SIG-M5 treated with dmso at 0.1 percent for 504 hours (cell line): ENCODE measurements around the gene HYAL2.
"Not testable (repeated sequence)": the region's sequence is repeated elsewhere in the genome, so short reads cannot be mapped to it uniquely, and the experiment has no call there.

Experiments
- DNase-seq: peaks from one replicate; lab custom pipeline; 2025; ENCODE audit not compliant: unreplicated experiment; lab: John Stamatoyannopoulos, UW

Gene HYAL2

DNA sequence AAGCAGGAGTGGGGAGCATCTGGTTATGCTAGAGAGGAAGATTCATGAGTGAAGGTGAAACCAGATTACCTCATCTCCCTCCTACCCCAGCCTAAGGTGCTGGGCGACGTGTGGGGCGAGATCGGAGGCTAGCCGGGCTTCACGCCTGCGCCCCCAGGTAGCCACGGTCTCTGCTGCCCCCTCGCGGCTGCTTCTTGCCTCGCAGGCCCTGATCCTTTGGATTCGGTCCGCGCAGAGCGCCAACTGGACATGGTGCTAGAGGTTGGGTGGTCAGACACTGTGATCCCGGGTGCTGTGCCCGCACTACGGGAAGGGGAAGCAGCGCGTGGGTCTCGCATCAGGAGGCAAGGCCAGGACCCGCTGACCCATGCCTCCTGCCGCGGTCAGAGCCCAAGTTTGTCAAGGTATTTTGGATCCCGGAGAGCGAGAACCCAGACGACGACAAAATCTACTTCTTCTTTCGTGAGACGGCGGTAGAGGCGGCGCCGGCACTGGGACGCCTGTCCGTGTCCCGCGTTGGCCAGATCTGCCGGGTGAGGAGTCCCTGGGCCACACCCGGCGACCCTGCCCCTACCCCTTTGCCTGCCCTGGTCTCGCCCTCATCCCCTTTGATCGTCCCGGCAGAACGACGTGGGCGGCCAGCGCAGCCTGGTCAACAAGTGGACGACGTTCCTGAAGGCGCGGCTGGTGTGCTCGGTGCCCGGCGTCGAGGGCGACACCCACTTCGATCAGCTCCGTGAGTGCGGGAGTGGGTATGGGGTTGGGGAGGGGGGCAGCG is 49.4 kb downstream of the HYAL2 start:
- peak; percentile 67 for DNase-seq

DNA sequence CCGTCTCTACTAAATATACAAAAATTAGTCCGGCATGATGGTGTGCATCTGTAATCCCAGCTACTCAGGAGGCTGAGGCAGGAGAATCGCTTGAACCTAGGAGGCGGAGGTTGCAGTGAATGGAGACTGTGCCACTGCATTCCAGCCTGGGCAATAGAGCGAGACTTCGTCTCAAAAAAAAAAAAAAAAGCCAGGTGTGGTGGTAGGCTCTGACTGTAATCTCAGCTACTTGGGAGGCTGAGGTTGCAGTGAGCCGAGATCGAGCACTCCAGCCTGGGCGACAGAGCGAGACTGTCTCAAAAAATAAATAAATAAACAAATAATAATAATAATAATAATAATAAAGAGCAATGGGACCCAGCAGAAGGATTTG is 50.0 kb downstream of the HYAL2 start:
- not testable (repeated sequence) for DNase-seq

DNA sequence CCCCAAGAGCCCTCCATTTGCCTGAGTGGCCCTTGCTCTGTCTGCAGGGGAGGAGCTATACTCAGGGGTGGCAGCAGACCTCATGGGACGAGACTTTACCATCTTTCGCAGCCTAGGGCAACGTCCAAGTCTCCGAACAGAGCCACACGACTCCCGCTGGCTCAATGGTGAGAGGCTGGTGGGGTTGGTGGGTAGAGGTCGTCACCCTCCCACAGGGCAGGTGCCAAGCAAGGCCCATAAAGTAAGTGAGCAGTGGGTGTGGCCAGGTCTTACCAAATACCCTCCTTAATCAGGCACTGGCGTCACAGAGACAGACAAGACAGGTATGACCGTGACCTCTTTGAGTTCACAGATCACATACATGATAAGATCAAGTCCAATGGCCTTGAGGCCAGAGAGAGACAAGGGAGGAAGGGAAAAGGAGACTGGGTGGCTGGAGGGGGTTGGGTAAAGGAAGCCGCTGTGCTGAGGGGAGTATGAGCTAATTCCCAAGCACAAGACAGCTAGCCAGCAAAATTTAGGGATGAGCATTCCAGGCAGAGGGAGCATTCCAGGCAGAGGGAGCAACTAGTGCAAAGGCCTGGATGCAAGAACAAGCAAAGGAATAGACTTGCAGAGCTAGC is 51.1 kb downstream of the HYAL2 start:
- DNase-seq, result no peak

DNA sequence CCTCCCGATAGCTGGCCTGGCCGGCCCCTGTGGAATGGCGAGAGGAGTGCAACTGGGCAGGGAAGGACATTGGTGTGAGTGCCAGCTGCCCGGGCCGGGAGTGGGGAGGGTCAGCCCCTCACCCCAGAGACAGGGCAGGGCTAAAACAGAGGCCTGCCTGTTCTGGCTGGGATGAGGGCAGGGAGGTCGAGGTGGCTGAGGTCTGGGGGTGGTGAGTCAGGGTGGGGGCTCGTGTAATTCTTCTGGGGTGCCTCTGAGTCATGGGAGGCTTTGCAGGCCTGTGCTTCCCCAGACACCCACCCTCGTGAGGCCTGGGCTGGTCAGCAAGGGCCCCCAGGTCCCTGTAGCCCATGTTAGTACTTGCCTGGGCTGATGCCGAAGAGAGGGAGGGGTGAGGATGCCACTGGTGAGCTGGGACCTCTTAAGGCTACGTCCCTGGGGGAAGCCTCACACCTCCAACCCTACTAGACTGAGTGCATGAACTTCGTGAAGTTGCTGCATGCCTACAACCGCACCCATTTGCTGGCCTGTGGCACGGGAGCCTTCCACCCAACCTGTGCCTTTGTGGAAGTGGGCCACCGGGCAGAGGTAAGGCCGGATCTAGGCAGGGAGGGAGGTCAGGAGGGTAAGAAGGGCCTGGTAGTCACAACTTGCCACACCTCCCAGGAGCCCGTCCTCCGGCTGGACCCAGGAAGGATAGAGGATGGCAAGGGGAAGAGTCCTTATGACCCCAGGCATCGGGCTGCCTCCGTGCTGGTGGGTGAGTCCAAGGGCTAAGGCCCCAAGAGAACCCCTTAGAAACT is 51.9 kb downstream of the HYAL2 start:
- no peak for DNase-seq

DNA sequence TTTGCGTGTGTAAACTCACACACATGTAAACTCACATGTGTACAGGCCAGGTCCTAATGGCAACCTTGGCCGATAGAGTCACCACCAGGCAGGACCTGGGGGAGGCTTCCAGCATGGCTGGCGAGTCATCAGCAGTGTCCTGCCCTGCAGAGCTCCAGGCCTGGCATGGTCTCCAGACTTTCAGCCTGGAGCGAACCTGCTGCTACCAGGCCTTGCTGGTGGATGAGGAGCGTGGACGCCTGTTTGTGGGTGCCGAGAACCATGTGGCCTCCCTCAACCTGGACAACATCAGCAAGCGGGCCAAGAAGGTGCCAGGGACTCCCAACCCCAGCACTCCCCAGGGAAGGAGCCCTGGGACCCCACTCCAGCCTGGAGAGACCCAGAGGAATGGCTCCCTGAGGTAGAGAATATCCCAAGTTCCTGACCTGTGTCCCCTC is 52.5 kb downstream of the HYAL2 start:
- DNase-seq, result no peak

DNA sequence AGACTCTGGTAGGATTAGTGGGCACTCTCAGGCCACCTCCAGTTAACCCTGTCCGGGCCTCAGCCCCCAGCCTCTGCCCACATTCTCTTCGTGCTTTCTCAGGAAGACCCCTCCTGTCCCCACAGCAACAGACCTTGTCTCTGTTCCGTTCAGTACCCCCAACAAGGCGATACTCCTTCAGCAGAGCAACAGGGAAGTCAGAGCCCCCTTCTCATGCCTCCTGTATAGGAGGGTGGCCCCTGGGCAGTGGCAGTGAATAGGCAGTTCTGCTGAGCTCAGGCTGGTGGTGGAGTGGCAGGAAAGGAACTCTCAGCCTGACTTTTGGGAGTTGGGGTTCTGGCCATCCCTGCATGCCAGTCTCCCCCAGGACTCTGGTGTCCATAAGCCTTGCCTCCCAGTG is 53.1 kb downstream of the HYAL2 start:
- DNase-seq, result no peak

DNA sequence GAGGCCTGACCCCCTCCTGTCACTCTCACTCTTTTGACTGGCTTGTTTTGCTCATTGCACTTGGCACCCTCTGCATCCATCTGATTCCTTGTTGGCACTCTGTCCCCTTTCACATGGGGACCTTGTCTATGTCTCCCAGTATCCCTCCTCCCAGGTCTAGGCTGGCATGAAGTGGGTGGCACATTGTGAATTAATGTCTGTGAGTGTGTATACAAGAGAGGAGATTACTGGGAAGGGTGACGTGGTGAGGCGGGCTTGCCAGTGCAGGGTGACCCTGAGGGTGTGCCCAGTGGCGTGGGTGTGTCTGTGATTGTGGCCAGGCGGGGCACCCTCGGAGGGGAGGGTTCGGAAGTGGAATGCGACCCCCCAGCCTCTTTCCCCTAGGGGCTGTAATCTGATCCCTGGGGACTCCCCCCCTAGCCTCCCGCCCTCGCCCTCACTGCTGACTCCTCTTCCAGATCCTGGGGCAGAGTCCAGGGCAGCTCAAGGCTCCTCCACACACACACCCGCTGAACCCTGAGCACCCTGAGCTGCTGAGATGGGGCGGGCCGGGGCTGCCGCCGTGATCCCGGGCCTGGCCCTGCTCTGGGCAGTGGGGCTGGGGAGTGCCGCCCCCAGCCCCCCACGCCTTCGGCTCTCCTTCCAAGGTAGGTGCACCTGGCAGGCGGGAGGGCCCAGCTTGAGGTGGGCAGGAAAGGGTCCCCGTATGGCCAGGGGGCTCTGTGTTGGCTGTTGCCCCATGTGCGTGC is 53.7 kb downstream of the HYAL2 start, which contains the start of gene SEMA3B:
Gene SEMA3B, plus strand, starts transcription at position 445 of the 749 bp plus-strand sequence. Its CDS starts 94 bp downstream, at position 539.
- no peak for DNase-seq

DNA sequence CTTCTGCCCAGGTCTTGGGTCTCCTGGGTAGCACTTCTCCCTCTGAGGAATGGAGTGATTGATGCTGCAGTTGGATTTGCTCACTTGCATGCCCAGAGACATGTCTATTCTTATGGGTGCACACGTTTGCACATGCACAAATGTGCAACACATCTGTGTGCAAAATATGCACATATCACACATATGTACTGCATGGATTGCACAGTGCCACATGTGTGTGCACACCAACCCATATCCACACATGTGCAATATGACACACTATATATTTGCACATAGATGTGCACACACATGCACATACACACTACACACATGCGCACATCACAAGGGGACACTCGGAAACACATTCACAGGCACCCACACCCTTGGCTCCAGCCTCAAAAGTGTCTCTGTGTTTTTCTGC is 54.3 kb downstream of the HYAL2 start:
- DNase-seq, result no peak
